Keratinocyte (primary cell): ENCODE data around the gene RPL27A.

ENCODE experiments used
- CTCF ChIP-seq, 3 experiments: IDR thresholded peaks in 1 of 3; conservative IDR thresholded peaks in 1 of 3; optimal IDR thresholded peaks in 1 of 3; 2 replicates in 2 of 3; 3 replicates in 1 of 3; pipeline versions ENCODE3 to v1.5.1; 2011; ENCODE audit warnings: low read length in 3 of 3, mild to moderate bottlenecking in 3 of 3, moderate library complexity in 2 of 3, control low read depth in 1 of 3, inconsistent platforms in 1 of 3; ENCODE audit not compliant: insufficient read depth in 2 of 3; ENCODE audit errors: extremely low read depth in 1 of 3
- EZH2 ChIP-seq: IDR thresholded peaks from one replicate; pipeline ENCODE4 v1.6.1; 2012; ENCODE audit warnings: inconsistent platforms, mild to moderate bottlenecking, low read length, moderate library complexity

DNA sequence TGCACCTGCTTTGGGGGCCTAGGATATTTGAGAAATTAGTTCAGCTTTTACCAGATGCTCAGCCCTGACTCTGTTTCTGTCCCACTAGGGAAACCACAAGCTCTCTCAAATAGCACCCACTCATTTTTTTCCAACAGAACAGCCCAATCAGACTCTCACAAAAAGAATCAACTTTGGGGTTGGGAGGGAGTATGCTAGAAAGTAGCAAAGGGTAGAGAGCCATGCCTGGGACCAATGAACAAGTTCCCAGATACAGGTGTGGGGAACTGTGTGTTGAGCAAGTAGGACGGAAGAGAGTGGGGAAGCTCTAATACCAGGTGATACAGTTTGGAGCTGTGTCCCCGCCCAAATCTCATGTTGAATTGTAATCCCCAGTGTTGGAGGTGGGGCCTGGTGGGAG is 41.3 kb upstream of the RPL27A start:
- TF ChIP-seq CTCF (optimal IDR thresholded peaks at IDR 0.05 in 1 of 3, IDR thresholded peaks at IDR 0.05 in 1 of 3, conservative IDR thresholded peaks at IDR 0.05 in 1 of 3; ENCODE audit: extremely low read depth in 1 of 3, insufficient read depth in 2 of 3, low read length in 3 of 3) (no peak), EZH2 (no peak)
